GM12872 (cell line): ENCODE results near the gene YJEFN3.

ENCODE experiments used
- CTCF ChIP-seq: IDR thresholded peaks from 3 replicates; pipeline ENCODE4 v1.5.1; 2011; ENCODE audit warnings: low read depth, mild to moderate bottlenecking, low read length, moderate library complexity; ENCODE audit not compliant: insufficient read depth

YJEFN3 gene

GRCh38 chr19:19570571-19570970, 41.9 kb downstream of the YJEFN3 start:
- no peak for TF ChIP-seq CTCF

GRCh38 chr19:19571071-19571786, 42.5 kb downstream of the YJEFN3 start:
- no peak for TF ChIP-seq CTCF

GRCh38 chr19:19575411-19575810, 46.7 kb downstream of the YJEFN3 start:
- no peak for TF ChIP-seq CTCF

- TF ChIP-seq CTCF: no peak
Observed at GRCh38 chr19:19578252-19578651, 49.5 kb downstream of the YJEFN3 start.

- TF ChIP-seq CTCF: no peak
Observed at GRCh38 chr19:19579533-19580361, 51.0 kb downstream of the YJEFN3 start.

GRCh38 chr19:19580418-19580817, 51.7 kb downstream of the YJEFN3 start:
- TF ChIP-seq CTCF: no peak

- no peak for TF ChIP-seq CTCF
Observed at GRCh38 chr19:19581391-19581790, 52.7 kb downstream of the YJEFN3 start.
